Neural cell (in vitro differentiated cells): Measurements from ENCODE around the gene DNAH8. TPM values are rescaled to one million over a fixed set of nuclear protein-coding genes. Genes with fewer than 3 reads are reported as not detected.

Experiments
- H2AFZ ChIP-seq: fragments of 200-600, 300-800 bp; sonication (generic), shearing (Covaris generic); 2 replicates; pipeline ENCODE4 v1.6.0; 2014; ENCODE audit warnings: low read depth, mild to moderate bottlenecking, antibody characterized with exemption, low read length, moderate library complexity
- H3F3A ChIP-seq: fragments of 200-600 bp; shearing (Covaris generic); 2 replicates; pipeline ENCODE4 v1.6.1; 2016; ENCODE audit warnings: mild to moderate bottlenecking, moderate library complexity, mixed read lengths, antibody characterized with exemption, low read length; ENCODE audit not compliant: insufficient read depth, poor library complexity, severe bottlenecking
- H3K27ac ChIP-seq: fragments of 200-600, 300-800 bp; sonication (generic), shearing (Covaris generic); 2 replicates; pipeline ENCODE4 v1.5.1; 2014; ENCODE audit warnings: mild to moderate bottlenecking, low read length, moderate library complexity
- H3K27me3 ChIP-seq: fragments of 300-800, 200-600 bp; sonication (generic), shearing (Covaris generic); 2 replicates; pipeline ENCODE4 v1.6.0; 2014; ENCODE audit warnings: mild to moderate bottlenecking, low read depth, low read length, moderate library complexity; ENCODE audit not compliant: insufficient read depth
- H3K36me3 ChIP-seq: fragments of 300-800, 200-600 bp; sonication (generic), shearing (Covaris generic); 2 replicates; pipeline ENCODE4 v1.5.1; 2014; ENCODE audit warnings: mild to moderate bottlenecking, antibody characterized with exemption, low read length, moderate library complexity; ENCODE audit not compliant: insufficient read depth
- H3K4me2 ChIP-seq: fragments of 300-800, 200-600 bp; sonication (generic), shearing (Covaris generic); 2 replicates; pipeline ENCODE4 v1.6.0; 2014; ENCODE audit warnings: mild to moderate bottlenecking, low read length
- H3K4me3 ChIP-seq: fragments of 300-800, 200-600 bp; sonication (generic), shearing (Covaris generic); 2 replicates; pipeline ENCODE4 v1.5.1; 2014; ENCODE audit warnings: mild to moderate bottlenecking, low read length, moderate library complexity
- H3K79me2 ChIP-seq: fragments of 200-600 bp; shearing (Covaris generic); replicated peaks from 2 replicates; pipeline ENCODE4 v1.6.0; 2014; ENCODE audit warnings: mild to moderate bottlenecking, low read length, moderate library complexity; ENCODE audit not compliant: insufficient read depth
- H3K9ac ChIP-seq: fragments of 300-800, 200-600 bp; sonication (generic), shearing (Covaris generic); 2 replicates; pipeline ENCODE4 v1.6.1; 2016; ENCODE audit warnings: mild to moderate bottlenecking, low read length, mixed read lengths
- H3K9me2 ChIP-seq: fragments of 200-600 bp; shearing (Covaris generic); 2 replicates; pipeline ENCODE4 v1.6.1; 2016; ENCODE audit warnings: mild to moderate bottlenecking, low read length, mixed read lengths; ENCODE audit not compliant: insufficient read depth
- H3K9me3 ChIP-seq: fragments of 200-600, 300-800 bp; sonication (generic), shearing (Covaris generic); 2 replicates; pipeline ENCODE4 v1.6.1; 2016; ENCODE audit warnings: mild to moderate bottlenecking, mixed run types, low read length, moderate library complexity, mixed read lengths
- H4K20me1 ChIP-seq: fragments of 200-600 bp; shearing (Covaris generic); 2 replicates; pipeline ENCODE4 v1.6.1; 2016; ENCODE audit warnings: mild to moderate bottlenecking, mixed run types; ENCODE audit not compliant: insufficient read depth
- EP300 ChIP-seq: fragments of 450-650 bp; conservative IDR thresholded peaks from 2 replicates; pipeline ENCODE4 v1.6.1; 2014; ENCODE audit warnings: antibody characterized with exemption, mild to moderate bottlenecking, moderate library complexity; ENCODE audit not compliant: poor library complexity, severe bottlenecking
- EZH2 ChIP-seq: fragments of 200-600, 300-800 bp; shearing (Covaris generic), sonication (generic); IDR thresholded peaks from 2 replicates; pipeline ENCODE4 v1.6.1; 2014; ENCODE audit warnings: antibody characterized with exemption, low read length, borderline replicate concordance, mild to moderate bottlenecking; ENCODE audit not compliant: insufficient read depth, poor library complexity, severe bottlenecking
- MXI1 ChIP-seq: fragments of 450-650 bp; conservative IDR thresholded peaks from 2 replicates; pipeline ENCODE4 v1.6.1; 2014; ENCODE audit warnings: antibody characterized with exemption, mild to moderate bottlenecking; ENCODE audit not compliant: poor library complexity, severe bottlenecking
- POLR2AphosphoS5 ChIP-seq: IDR thresholded peaks from 2 replicates; pipeline ENCODE4 v1.6.1; 2012
- RAD21 ChIP-seq: fragments of 450-650 bp; conservative IDR thresholded peaks from 2 replicates; pipeline ENCODE4 v1.6.1; 2014; ENCODE audit warnings: antibody characterized with exemption, mild to moderate bottlenecking, moderate library complexity
- REST ChIP-seq: IDR thresholded peaks from 2 replicates; pipeline ENCODE4 v1.6.1; 2012; ENCODE audit warnings: borderline replicate concordance
- SMC3 ChIP-seq: fragments of 450-650 bp; conservative IDR thresholded peaks from 2 replicates; pipeline ENCODE4 v1.6.1; 2014; ENCODE audit warnings: antibody characterized with exemption, mild to moderate bottlenecking, moderate library complexity; ENCODE audit not compliant: poor library complexity
- TAF1 ChIP-seq: IDR thresholded peaks from 2 replicates; pipeline ENCODE4 v1.6.1; 2012; ENCODE audit warnings: low read depth
- polyA plus RNA-seq: library from polyadenylated mRNA; depleted of rRNA; stranded (reverse); fragments of >200 nt; gene quantifications from 2 replicates; pipeline ENCODE4 v1.2.3, GENCODE V29; 2014
- TF ChIP-seq, protein P1 (sequence below): fragments of 450-650 bp; IDR thresholded peaks from 2 replicates; pipeline ENCODE4 v1.5.1; 2014; ENCODE audit warnings: antibody characterized with exemption, mild to moderate bottlenecking, moderate library complexity; ENCODE audit not compliant: poor library complexity, severe bottlenecking

Gene DNAH8
- polyA plus RNA-seq, 1 donor from 2014 or later = 0.07 TPM

GRCh38 chr6:38853236-38853635 lies 138.1 kb downstream of the DNAH8 start:
- no peak overlapping the region for H3K9ac ChIP-seq
- no peak overlapping the region for H3K4me2 ChIP-seq
- no peaks in the 10 kb centered on the region for H3K9me3 ChIP-seq
- no peaks in the 10 kb centered on the region for H3K79me2 ChIP-seq
- H3K36me3 ChIP-seq = no peaks in the 10 kb centered on the region
- H3K27ac ChIP-seq = no peak overlapping the region
- TF ChIP-seq POLR2AphosphoS5 (no peak), MXI1 (no peak), REST (no peak), TAF1 (no peak)
- H3K27me3 ChIP-seq = no peaks in the 10 kb centered on the region
- no peaks in the 10 kb centered on the region for H3K9me2 ChIP-seq
- H3K4me3 ChIP-seq = no peak overlapping the region
- no peaks in the 10 kb centered on the region for H3F3A ChIP-seq
- no peaks in the 10 kb centered on the region for H4K20me1 ChIP-seq
- no peak overlapping the region for H2AFZ ChIP-seq

DNA sequence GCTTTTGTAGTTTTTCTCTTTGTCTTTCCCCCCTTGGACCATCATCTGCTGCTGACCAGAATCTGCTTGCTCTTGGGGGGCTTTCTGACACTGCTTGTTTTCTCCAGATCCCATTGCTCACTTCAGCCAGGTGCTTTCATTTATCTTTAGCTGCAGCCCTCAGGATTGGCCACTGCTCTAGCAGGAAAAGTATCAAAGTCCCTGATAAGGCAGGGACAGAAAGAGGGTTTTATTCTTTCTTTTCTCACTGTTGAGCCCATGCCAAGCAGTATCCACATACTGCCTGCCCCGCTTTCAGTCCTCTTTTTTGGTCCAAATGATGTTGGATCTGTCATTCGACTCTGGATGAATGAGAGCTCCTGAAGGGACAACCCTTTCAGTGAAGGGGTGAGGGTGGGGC lies 141.4 kb downstream of the DNAH8 start:
- Histone ChIP-seq H3K4me3 (no peak overlapping the region), H3K9me2 (no peaks in the 10 kb centered on the region), H3K4me2 (no peak overlapping the region), H3K36me3 (no peaks in the 10 kb centered on the region), H3F3A (no peaks in the 10 kb centered on the region), H3K9me3 (no peaks in the 10 kb centered on the region), H4K20me1 (no peaks in the 10 kb centered on the region), H3K27ac (no peak overlapping the region), H3K9ac (no peak overlapping the region), H3K27me3 (no peaks in the 10 kb centered on the region), H3K79me2 (no peaks in the 10 kb centered on the region), H2AFZ (no peak overlapping the region)
- TF ChIP-seq MXI1 (no peak), EP300 (no peak), EZH2 (no peak), RAD21 (no peak), POLR2AphosphoS5 (no peak), TAF1 (no peak), REST (no peak), SMC3 (no peak)
- TF ChIP-seq, protein P1, sequence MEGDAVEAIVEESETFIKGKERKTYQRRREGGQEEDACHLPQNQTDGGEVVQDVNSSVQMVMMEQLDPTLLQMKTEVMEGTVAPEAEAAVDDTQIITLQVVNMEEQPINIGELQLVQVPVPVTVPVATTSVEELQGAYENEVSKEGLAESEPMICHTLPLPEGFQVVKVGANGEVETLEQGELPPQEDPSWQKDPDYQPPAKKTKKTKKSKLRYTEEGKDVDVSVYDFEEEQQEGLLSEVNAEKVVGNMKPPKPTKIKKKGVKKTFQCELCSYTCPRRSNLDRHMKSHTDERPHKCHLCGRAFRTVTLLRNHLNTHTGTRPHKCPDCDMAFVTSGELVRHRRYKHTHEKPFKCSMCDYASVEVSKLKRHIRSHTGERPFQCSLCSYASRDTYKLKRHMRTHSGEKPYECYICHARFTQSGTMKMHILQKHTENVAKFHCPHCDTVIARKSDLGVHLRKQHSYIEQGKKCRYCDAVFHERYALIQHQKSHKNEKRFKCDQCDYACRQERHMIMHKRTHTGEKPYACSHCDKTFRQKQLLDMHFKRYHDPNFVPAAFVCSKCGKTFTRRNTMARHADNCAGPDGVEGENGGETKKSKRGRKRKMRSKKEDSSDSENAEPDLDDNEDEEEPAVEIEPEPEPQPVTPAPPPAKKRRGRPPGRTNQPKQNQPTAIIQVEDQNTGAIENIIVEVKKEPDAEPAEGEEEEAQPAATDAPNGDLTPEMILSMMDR = no peak
